ENCODE data around the gene PTPRE. TPM values are rescaled to one million over a fixed set of nuclear protein-coding genes. Genes with fewer than 3 reads are reported as not detected.

PTPRE gene
- total RNA-seq, 3 donors from 2014 or later = 11.8 to 42.9 (median 25.6) TPM

DNA sequence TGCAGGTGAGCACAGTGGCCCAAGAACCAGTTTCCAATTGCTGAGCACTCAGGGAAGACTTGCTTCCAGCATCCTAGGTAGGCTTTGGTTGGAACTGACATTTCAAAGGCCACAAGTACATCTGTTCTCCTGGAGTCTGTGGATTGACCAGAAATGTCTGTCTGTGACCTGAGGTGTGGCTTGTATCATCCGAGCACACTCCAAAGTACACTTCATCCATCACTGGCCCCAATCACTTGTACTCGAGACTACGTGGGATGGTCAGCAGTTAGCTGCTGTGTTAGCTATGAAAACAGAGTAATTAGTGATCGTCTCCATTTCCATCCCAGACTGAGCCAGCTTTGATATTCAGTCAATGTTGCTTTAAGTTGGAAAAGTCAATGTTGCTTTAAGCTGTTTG, 174.3 kb downstream of the PTPRE start:
- no peak overlapping the region for H3K27ac ChIP-seq
- no peaks in the 10 kb centered on the region for H3K9me3 ChIP-seq
- no peak overlapping the region for H3K4me3 ChIP-seq
- DNase-seq (ENCODE audit: low spot score in 2 of 2) = no peak
- H3K27me3 ChIP-seq = no peaks in the 10 kb centered on the region
- TF ChIP-seq CTCF (IDR thresholded peaks at IDR 0.05) (no peak), POLR2AphosphoS5 (IDR thresholded peaks at IDR 0.05) (no peak), POLR2A (IDR thresholded peaks at IDR 0.05) (no peak)
- no peaks in the 10 kb centered on the region for H3K4me1 ChIP-seq
- intact Hi-C loops (cut with DNase I; ENCODE audit: low total_unique reads) = no loop called here
- H3K36me3 ChIP-seq = no peaks in the 10 kb centered on the region

GRCh38 chr10:128081720-128082119, 174.8 kb downstream of the PTPRE start:
- intact Hi-C loops (cut with DNase I; ENCODE audit: low total_unique reads) = no loop called here
- Histone ChIP-seq H3K9me3 (no peaks in the 10 kb centered on the region), H3K36me3 (no peaks in the 10 kb centered on the region), H3K27ac (no peak overlapping the region), H3K4me1 (no peaks in the 10 kb centered on the region), H3K4me3 (no peak overlapping the region), H3K27me3 (no peaks in the 10 kb centered on the region)
- DNase-seq (ENCODE audit: low spot score in 2 of 2) = no peak
- TF ChIP-seq POLR2AphosphoS5 (IDR thresholded peaks at IDR 0.05) = no peak
- no peak for TF ChIP-seq POLR2A (IDR thresholded peaks at IDR 0.05)
- TF ChIP-seq CTCF (IDR thresholded peaks at IDR 0.05) = no peak

DNA sequence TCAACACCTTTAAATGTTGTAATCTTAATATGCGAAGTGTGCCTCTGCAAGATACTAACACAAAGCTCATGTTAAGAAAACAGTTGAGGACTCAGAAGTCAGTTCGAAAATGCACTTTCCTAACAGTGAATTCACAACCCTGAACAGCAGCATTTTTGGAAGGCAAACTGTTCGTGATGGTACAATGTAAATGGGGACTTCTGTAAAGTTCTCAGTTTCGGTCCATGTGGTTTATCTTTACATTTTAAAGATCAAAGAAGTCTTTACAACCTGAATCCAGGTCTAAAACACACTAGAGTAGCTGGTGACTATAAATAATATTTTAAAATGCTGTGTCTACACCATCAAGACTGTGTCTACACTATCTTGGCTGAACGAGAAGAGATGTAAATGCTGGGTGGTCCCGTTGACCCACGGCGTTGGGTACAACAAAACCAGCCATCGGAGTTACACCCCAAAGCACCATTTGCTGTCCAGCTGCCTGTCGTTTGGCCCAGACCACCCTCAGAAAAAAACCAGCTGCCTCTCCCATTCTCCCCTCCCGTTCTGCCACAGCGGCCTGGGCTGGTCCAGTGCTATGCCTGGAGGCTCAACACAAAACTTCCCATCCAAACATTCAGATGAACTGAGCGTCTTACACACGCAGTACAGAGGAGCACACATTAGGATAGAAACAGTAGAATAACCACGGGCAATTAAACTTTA, 176.4 kb downstream of the PTPRE start:
- Histone ChIP-seq H3K27me3 (no peaks in the 10 kb centered on the region), H3K4me1 (no peaks in the 10 kb centered on the region), H3K4me3 (no peak overlapping the region), H3K27ac (no peak overlapping the region), H3K36me3 (no peaks in the 10 kb centered on the region), H3K9me3 (no peaks in the 10 kb centered on the region)
- intact Hi-C loops (cut with DNase I; ENCODE audit: low total_unique reads) = no loop called here
- no peak for DNase-seq (ENCODE audit: low spot score in 2 of 2)
- TF ChIP-seq CTCF (IDR thresholded peaks at IDR 0.05) (no peak), POLR2A (IDR thresholded peaks at IDR 0.05) (no peak), POLR2AphosphoS5 (IDR thresholded peaks at IDR 0.05) (no peak)

DNA sequence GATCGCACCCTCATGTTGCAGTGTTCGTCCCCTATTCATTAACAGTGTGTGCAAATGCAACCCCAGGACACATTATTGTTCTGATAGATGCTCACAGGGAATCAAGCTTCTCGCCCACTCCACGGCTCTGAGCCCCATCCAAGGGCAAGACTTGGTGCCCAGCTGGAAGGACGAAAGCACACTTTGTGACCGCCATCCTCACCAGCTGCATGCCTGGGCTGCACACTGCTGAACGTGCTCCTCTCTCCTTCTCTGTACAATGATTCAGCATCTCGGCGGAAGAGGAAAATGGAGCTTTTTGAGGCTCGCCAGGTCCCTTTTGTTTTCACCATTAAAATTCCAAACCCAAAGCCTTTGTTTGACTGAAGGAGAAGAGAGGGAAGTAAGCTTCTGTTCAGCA, 177.5 kb downstream of the PTPRE start:
- no peak for DNase-seq (ENCODE audit: low spot score in 2 of 2)
- H3K27me3 ChIP-seq = no peaks in the 10 kb centered on the region
- no peaks in the 10 kb centered on the region for H3K4me1 ChIP-seq
- no peak overlapping the region for H3K27ac ChIP-seq
- H3K36me3 ChIP-seq = no peaks in the 10 kb centered on the region
- no peaks in the 10 kb centered on the region for H3K9me3 ChIP-seq
- TF ChIP-seq POLR2A (IDR thresholded peaks at IDR 0.05) = no peak
- TF ChIP-seq POLR2AphosphoS5 (IDR thresholded peaks at IDR 0.05) = no peak
- TF ChIP-seq CTCF (IDR thresholded peaks at IDR 0.05) = no peak
- intact Hi-C loops (cut with DNase I; ENCODE audit: low total_unique reads) = no loop called here
- H3K4me3 ChIP-seq = no peak overlapping the region

- DNase-seq (ENCODE audit: low spot score in 2 of 2) = no peak
- Histone ChIP-seq H3K27ac (no peak overlapping the region), H3K36me3 (no peaks in the 10 kb centered on the region), H3K9me3 (no peaks in the 10 kb centered on the region), H3K27me3 (no peaks in the 10 kb centered on the region), H3K4me3 (no peak overlapping the region), H3K4me1 (no peaks in the 10 kb centered on the region)
- TF ChIP-seq POLR2AphosphoS5 (IDR thresholded peaks at IDR 0.05) (no peak), POLR2A (IDR thresholded peaks at IDR 0.05) (no peak), CTCF (IDR thresholded peaks at IDR 0.05) (no peak)
- intact Hi-C loops (cut with DNase I; ENCODE audit: low total_unique reads) = no loop called here
Measured at GRCh38 chr10:128084991-128085390, 178.1 kb downstream of the PTPRE start.

All from breast epithelium (tissue), 4 donors.